Measurements from ENCODE around the gene TARS2.
A peak's percentile ranks its signal among the peaks of the same experiment; 100 is the strongest.

TARS2 gene, protein sequence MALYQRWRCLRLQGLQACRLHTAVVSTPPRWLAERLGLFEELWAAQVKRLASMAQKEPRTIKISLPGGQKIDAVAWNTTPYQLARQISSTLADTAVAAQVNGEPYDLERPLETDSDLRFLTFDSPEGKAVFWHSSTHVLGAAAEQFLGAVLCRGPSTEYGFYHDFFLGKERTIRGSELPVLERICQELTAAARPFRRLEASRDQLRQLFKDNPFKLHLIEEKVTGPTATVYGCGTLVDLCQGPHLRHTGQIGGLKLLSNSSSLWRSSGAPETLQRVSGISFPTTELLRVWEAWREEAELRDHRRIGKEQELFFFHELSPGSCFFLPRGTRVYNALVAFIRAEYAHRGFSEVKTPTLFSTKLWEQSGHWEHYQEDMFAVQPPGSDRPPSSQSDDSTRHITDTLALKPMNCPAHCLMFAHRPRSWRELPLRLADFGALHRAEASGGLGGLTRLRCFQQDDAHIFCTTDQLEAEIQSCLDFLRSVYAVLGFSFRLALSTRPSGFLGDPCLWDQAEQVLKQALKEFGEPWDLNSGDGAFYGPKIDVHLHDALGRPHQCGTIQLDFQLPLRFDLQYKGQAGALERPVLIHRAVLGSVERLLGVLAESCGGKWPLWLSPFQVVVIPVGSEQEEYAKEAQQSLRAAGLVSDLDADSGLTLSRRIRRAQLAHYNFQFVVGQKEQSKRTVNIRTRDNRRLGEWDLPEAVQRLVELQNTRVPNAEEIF

DNA sequence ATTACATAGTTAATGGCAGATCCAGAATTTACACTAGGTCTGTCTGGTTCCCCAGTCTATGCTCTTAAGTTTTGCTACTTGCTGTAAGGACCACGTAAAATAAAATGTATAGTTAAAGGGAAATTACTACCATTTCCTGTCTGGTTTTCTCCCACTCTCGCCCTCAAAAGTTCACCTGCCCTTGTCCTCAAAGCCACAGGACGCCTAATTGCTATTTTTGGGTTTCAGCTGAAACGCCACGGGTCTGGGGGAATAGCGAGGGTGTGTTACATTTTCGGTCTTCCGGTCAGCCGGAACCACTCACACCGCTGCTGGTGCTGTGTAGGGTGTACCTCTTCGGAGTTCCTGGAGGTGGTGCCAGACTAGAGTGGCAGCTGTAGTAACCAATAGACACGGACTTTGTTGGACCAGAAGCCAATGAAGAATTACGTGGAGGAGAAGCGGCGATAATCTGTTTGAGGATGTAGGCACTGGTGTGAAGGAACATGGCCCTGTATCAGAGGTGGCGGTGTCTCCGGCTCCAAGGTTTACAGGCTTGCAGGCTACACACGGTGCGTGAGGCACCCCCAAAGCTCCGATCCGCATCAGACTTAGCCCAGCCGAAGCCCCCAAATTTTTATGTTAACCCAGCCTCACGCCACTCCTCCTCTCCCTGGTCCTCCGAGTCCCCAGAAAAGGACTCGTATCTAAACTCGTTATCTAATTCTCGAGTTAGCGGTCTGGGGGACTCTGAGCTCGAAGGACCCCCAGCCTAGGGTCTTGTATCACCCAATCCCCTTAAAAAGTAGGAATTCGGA, at the start of gene TARS2:
Gene TARS2, plus strand, starts transcription at position 454 of the 797 bp plus-strand sequence. Its CDS starts 32 bp downstream, at position 486.
- peak; percentile 89 for DNase-seq

DNA sequence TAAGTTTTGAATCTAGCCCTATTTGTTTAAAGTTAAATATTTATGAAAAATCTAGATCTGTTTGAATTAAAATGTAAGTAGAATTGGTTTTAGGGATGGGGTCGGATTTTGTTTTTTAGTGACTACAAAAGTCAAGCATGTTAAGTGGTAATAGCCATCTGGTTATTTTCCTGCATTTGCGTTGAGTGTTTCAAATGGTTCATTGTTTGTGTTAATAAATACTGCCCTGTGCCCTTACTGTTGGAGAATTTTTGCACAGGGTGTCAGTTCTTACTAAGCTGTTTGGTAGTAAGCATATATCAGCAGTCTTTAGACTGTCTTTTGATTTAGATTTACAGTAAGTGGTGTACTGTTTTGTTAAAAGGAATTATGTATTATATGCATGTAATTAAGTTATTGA, 46.1 kb upstream of the TARS2 start:
- no peak for DNase-seq

DNA sequence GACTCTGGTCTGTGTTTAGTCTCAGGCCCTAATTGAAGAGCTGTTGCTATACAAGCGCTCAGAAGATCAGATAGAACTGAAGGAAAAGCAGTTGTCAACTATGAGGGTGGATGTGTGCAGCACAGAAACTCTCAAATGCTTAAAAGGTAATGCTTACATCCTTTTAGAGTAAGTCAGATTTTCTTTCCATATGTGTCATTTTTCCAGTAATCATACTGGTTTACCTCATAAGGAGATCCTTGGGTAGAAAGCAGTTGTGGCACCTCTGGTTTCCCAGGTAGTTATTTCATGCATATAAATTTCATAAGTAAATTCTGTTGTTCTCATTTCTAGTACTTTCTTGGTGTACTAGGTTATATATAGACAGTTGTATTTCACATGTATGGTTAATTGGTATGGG, 43.0 kb upstream of the TARS2 start:
- no peak for DNase-seq

DNA sequence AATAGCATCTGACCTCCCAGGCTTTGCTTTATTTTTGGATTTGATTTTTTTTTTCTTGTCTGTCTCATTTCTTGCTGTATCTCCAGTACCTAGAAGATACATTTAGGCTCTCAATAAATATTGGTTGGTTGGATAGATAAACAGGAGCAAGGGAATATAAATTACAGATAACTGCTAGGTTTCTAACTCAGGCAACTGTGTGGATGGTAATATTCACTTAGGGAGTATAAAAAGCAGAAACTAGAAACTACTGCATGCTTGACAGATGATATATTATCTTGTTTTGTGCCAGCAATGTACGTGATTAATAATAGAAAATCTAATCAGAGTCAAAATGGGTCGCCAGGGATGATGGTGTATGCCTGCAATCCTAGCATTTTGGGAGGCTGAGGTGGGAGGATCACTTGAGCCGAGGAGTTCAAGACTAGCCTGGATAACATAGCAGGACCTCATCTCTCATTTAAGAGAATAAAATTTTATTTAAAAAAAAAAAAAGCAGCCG, 31.0 kb upstream of the TARS2 start:
- DNase-seq, result no peak

DNA sequence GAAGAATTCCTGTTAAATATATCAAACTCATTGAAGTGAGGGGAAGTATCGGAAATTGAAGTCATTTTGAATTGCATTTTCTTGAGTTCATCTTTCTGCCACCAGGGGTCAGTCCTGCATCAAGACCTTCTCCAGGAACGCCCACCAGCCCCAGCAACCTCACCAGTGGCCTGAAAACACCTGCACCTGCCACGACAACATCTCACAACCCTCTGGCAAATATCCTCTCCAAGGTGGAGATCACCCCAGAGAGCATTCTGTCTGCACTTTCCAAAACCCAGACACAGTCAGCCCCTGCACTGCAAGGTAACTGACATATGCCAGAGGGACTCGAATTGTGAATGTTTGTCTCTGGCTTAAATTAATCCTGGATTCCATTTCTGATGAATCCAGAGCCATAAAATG, 22.8 kb upstream of the TARS2 start:
- DNase-seq, result peak; percentile 39

DNA sequence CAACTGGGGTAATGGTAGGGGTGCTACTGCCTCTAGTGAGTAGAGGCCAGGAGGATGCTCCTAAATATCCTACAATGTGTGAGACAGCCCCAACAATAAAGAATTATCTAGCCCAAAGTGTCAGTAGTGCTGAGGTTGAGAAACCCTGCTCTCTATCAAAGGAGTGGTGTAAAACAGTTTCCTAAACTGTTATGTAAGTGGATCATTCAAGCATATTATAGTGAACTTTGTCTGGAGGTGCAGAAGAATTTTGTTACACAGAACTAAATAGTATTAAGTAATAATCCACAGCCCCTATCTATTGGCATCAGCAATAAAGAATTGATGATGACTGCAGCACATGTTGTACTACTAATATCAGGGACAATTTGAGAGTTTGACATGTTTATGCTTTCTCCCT, 20.3 kb upstream of the TARS2 start:
- no peak for DNase-seq

DNA sequence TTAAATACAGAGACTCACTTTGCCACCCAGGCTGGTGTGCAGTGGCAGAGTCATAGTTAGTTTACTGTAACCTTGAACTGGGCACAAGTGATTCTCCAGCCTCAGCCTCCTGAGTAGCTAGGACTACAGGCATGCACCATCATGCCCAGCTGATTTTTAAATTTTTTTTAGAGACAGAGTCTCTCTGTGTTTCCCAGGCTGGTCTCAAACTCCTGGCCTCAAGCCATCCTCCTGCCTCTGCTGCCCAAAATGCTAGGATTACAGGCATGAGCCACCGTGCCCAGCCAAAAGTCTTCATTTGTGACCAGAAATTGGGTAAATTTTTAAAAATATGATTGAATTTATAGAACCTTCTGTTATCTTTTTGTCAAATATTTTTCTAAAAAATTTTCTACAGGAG, 17.9 kb upstream of the TARS2 start:
- no peak for DNase-seq

DNA sequence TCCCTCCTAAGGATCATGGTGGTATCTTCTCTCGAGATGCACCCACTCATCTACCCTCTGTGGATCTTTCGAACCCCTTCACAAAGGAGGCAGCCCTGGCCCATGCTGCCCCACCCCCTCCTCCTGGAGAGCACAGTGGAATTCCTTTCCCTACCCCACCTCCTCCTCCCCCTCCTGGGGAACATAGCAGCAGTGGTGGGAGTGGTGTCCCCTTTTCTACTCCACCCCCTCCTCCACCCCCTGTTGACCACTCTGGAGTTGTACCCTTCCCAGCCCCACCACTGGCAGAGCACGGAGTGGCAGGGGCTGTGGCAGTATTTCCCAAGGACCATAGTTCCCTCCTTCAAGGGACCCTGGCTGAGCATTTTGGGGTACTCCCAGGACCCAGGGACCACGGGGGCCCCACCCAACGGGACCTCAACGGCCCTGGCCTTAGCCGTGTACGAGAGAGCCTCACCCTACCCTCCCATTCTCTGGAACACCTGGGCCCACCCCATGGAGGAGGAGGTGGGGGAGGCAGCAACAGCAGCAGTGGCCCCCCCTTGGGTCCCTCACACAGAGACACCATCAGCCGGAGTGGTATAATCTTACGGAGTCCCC, 14.5 kb upstream of the TARS2 start:
- no peak for DNase-seq

DNA sequence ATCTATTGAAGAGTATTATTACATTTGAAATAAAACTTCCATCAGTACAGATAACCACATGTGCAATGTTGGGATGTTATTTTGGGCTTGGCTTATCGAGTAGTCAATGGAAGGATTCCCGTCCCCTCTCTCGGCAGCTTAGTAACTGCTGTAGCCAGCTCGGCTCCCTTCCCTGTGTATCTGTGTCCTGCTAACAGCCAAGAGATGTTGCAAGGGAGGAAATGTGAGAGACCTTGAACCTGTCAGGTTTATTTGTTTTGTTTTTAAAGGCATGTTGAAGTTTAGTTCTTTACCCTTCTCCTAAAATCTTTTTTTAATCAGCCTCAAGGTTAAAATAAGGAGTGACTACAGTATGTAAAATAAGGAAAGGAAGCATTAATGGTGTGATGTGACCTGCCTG, 13.6 kb upstream of the TARS2 start:
- no peak for DNase-seq

DNA sequence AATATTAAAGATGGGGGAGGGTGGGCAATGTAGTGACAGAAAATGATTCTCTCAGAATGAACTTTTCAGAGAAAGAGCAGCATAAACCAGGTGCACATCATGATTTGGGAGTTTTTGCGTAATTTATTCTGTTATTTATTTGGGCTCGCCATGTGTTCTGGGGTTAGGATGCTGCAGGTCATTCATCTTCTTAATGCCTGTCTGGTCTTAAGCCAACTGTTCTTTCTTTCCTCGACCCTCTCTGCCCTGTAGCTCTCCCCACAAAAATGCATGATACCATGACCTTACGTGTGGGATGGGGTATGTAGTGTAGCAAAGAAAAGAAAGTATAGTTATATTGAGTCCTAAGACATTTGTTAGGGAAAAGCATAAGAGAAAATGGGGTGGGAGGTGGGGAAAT, 12.3 kb upstream of the TARS2 start:
- no peak for DNase-seq

DNA sequence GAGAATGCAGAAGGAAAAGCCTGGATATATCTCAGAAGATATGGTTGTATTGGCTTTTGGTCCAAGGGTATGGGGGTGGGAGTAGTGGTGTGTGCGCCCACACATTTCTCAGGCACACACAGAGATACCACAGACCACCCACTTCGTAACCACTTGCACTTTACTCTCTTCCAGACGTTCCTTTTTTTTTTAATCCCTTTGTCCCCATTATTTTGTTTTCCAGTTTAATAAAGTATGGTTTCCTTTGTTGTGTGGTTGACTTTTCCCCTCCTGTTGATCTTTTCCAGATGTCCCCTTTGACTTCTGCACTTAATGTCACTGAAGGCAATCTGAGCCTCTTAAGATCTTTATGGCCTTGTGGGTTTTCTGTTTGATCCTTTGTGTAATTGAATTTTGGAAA, 10.5 kb upstream of the TARS2 start:
- DNase-seq, result no peak

DNA sequence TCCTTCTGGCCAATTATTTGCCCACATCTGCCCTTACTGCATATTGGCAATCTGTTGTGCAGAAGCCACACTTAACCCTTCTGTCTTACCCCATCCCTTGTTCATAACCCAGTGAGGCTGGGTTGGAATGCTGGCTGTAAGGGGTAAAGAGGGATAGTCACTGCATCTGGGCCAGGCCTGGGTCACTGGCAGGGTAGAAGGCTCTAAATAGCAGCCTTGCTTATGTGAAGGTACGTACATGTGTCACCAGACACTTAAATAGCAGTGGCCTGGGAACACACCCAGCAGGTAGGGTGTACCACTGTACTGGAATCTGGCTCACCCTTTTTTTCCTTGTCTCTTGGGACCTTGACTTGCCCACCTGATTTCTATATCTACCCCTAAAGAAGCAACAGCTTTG, 9.9 kb upstream of the TARS2 start:
- no peak for DNase-seq

DNA sequence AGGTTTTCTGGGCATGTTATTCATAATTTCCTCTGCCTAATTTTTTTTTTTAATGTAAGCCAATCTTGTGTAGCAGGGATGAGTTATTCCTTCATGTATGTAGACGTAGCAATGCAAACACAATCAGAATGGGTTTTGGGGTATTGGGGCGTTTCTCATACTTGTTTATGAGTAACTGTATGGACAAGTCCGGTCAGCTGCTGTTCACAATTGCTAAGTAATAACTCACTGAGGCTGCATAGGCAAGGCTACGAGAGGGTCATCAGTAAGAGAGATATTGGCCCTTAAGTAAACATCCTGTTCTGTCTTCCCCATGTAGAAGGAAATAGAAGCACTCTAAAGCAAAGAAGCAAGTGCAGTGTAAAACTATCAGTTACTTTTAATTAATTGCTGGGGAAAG, 9.5 kb upstream of the TARS2 start:
- no peak for DNase-seq

DNA sequence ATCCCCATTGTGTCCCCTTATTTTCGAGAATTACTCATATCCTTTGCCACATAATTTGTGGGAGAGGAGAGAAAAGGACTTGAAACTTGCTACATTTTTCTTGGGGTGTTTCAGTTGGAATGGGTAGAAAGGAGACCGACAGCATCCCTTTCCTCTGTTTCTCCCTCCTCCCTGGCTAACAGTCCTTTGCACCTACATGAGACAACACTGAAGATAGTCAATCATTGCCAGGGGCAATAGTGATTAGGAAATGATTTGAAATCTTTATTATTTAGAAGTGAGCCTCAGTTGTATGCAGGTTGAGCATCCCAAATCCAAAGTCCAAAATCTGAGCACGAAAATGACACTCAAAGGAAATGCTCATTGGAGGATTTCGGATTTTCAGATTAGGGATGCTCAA, 7.8 kb upstream of the TARS2 start:
- no peak for DNase-seq

DNA sequence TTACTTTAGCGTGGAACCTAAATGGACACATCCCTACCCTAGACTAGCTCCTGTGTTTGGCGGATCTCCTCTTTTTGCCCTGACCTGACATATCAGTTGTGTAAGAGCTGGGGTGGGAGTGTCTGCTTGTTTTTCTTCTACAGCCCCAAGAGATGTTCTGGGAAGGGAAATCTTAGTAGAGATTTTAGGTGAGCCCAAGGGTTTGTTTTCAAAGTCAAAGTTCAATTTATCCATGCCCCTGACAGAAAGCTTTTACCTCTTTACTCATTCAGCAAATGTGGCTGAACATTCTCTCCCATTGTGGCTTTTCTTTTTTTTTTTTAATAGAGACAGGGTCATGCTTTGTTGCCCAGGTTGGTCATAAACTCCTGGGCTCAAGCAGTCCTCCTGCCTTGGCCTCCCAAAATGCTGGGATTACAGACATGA, 7.3 kb upstream of the TARS2 start:
- DNase-seq, result no peak

DNA sequence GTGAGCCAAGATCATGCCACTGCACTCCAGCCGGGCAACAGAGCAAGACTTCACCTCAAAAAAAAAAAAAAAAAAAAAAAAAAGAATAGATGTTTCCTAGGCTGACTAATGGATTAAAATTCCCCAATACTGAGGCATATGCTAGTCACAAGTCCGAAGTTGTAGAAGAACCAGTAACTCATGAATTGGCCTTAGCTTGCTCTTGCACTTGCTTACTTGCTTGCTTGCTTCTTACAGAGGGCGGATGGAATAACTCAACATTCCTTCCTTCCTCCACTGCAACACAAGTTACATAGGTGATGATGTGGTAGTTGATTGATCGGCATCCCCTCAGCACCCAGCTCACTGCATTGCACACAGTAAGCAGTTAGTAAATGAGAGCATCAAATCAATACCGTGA, 2.8 kb upstream of the TARS2 start:
- no peak for DNase-seq

DNA sequence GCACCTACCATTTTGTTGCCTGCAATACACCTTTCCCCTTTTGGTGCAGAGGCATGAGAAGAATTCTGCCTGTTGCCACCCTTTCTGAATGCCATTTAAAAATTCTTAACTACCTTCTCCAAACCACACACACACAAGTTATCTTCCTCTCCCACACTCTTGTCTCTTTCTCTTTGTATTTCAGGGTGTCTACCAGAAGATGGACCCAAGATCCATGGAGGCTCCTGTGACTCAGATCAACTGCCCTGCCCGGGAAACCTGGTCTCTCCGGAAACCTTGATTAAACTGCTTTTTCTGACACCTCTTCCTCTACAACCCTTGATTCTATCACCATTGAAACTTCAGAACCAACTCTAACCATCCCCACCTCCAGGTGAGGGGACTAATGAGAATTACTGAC, 2.4 kb upstream of the TARS2 start:
- no peak for DNase-seq

DNA sequence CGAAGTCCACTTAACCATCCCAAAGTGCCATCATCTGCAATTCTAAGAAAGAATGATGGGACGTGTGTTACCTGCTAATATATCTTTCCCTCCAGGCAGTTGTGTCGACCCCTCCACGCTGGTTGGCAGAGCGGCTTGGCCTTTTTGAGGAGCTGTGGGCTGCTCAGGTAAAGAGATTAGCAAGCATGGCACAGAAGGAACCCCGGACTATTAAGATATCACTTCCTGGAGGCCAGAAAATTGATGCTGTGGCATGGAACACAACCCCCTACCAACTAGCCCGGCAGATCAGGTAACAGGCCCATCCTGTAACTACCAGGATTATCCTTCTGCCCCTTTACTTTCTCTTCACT, 520 bp downstream of the TARS2 start:
- DNase-seq, result peak; percentile 2

DNA sequence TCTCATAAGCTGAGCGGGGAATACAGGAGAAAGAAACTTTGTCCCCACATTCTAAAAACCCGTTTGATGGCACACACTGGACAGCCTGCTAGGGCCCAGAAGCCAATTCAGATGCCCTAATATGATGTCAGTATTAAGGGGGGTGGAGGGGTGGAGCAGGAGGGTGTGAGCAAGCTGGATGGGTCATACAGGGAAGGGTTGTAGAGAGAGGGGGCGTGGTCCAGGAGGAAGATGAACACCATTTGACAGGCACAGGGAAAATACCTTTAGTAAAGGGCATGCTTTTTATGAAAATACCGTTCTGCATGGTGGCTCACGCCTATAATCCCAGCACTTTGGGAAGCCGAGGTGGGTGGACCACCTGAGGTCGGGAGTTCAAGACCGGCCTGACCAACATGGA, 6.0 kb downstream of the TARS2 start:
- no peak for DNase-seq

DNA sequence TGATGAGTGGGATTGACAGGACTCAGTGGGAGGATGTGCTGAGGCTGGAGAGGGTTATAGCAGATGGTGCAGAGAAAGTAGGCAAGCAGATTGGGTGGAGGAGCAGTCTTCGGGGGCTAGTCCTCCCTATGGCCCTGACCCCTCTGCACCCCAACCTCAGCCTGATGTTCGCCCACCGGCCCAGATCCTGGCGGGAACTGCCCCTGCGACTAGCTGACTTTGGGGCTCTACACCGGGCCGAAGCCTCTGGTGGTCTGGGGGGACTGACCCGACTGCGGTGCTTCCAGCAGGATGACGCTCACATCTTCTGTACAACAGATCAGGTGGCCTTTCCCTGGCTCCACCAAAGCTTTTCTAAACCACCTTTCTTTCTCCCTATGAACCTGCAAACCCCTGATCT, 11.1 kb downstream of the TARS2 start:
- no peak for DNase-seq

DNA sequence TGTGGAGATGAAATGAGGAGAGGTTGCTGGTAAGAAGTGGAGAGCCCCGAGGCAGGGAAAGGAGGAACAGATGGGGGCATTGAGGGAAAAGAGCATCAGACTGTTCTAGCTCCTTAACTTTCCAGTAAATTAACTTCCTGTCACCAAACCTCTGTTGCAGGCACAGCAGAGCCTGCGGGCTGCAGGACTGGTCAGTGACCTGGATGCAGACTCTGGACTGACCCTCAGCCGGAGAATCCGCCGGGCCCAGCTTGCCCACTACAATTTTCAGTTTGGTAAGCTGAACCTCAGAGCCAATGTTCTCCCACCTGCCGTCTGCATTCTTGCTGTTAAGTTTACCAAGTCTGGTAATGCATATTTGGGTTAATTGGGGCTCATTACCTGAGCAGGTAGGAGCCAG, 18.2 kb downstream of the TARS2 start:
- DNase-seq, result no peak

DNA sequence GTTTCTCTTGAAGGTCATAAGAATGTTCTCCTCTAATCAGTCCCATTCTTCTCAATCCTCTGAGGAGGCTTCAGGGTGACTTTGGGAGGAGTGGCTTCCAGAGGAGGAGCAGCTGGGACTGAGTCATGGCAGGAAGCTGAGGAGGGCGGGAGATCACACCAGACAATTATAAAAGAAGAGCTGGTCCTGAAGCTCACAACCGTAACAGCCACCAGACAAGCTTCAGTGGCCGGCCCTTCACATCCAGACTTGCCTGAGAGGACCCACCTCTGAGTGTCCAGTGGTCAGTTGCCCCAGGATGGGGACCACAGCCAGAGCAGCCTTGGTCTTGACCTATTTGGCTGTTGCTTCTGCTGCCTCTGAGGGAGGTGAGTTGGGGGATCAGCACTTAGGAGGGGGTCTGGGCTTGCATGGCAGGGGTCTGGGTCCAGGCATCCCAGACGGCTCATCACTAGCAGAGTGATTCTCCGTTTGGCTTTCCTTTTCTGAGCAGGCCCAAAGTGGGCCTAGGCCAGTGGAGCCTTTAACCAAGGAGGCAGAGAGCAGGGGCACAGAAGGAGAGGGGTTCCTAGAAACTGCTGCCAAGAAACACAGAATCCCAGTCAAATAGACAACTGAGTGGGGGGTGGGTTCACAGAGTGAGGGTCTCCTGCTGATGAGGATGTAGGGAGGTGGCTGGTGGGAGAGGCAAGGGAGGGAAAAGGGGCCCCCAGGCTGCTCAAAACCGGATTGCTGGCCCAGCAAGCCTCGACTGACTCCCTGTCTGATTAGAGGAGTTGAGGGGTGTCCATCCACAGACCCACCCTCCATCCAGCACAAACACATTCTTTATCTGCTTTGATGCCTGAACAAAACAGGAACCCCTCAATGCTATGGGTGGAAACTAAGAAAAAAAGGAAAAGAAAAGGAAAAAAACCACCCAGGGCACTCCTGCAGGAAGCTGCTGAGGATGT, 21.0 kb downstream of the TARS2 start, which contains the start of gene ECM1:
Gene ECM1, plus strand, starts transcription at position 198 of the 953 bp plus-strand sequence. Its CDS starts 101 bp downstream, at position 299.
- no peak for DNase-seq

All from activated effector memory CD4-positive, alpha-beta T cell treated with Interleukin-2 at 50 U/mL for 16 hours (primary cell).